Stimulated activated CD8-positive, alpha-beta memory T cell treated with anti-CD3 and anti-CD28 coated beads, Interleukin-12 subunit alpha, Interleukin-12 subunit beta, amount 100 ng/mL, for 1 hour (primary cell): ENCODE results near the gene EID3.

ENCODE experiments used
- DNase-seq: peaks from one replicate; pipeline ENCODE4 v3.0.0-alpha.2; 2020; ENCODE audit warnings: low read depth

EID3 gene

GRCh38 chr12:104339663-104340062, 36.1 kb downstream of the EID3 start:
- DNase-seq = no peak

GRCh38 chr12:104340177-104340576, 36.6 kb downstream of the EID3 start:
- DNase-seq = no peak

- DNase-seq = no peak
Measured at GRCh38 chr12:104340925-104341611, 37.5 kb downstream of the EID3 start.

- DNase-seq = no peak
Measured at GRCh38 chr12:104342147-104342546, 38.6 kb downstream of the EID3 start.

GRCh38 chr12:104342635-104343249, 39.2 kb downstream of the EID3 start:
- DNase-seq = no peak

GRCh38 chr12:104344682-104345081, 41.1 kb downstream of the EID3 start:
- DNase-seq = no peak

- no peak for DNase-seq
Measured at GRCh38 chr12:104345234-104346066, 41.9 kb downstream of the EID3 start.

- no peak for DNase-seq
Measured at GRCh38 chr12:104347374-104348075, 44.0 kb downstream of the EID3 start.

GRCh38 chr12:104348283-104348993, 44.9 kb downstream of the EID3 start:
- DNase-seq = no peak

- no peak for DNase-seq
Measured at GRCh38 chr12:104348994-104349494, 45.5 kb downstream of the EID3 start.

GRCh38 chr12:104350211-104351056, 46.9 kb downstream of the EID3 start:
- DNase-seq = no peak

GRCh38 chr12:104351057-104351983, 47.8 kb downstream of the EID3 start:
- no peak for DNase-seq

- no peak for DNase-seq
Measured at GRCh38 chr12:104352106-104352713, 48.7 kb downstream of the EID3 start.

- DNase-seq = no peak
Measured at GRCh38 chr12:104353012-104353981, 49.8 kb downstream of the EID3 start.

GRCh38 chr12:104354167-104354867, 50.8 kb downstream of the EID3 start:
- no peak for DNase-seq
